Activated naive CD8-positive, alpha-beta T cell treated with anti-CD3 and anti-CD28 coated beads, Interleukin-2, amount 10 ng/mL, durations not matched to agents 7 days and 5 days (primary cell): Measurements from ENCODE around the gene THOC1. TPM values are rescaled to one million over a fixed set of nuclear protein-coding genes. Genes with fewer than 3 reads are reported as not detected.

Experiments
- ATAC-seq: fragments of 150-1000 bp; cut with Tn5 transposase; one replicate; pipeline ENCODE4 v1.10.0; 2021; ENCODE audit warnings: low read depth, moderate library complexity
- POLR2A ChIA-PET: fragments of 350-600 bp; sonication (Branson Sonifier 250); formaldehyde crosslinking; loops from one replicate; lab custom pipeline; 2021; ENCODE audit warnings: antibody characterized with exemption; lab: Charles Lee
- DNase-seq: peaks from one replicate; pipeline ENCODE4 v3.0.0; 2021
- H3K27ac Mint-ChIP-seq: one replicate; pipeline ENCODE4 v1.8.0; 2022; ENCODE audit warnings: mild to moderate bottlenecking, mixed read lengths
- H3K27me3 Mint-ChIP-seq: one replicate; pipeline ENCODE4 v1.8.0; 2022; ENCODE audit warnings: mild to moderate bottlenecking, moderate library complexity, mixed read lengths
- H3K36me3 Mint-ChIP-seq: one replicate; pipeline ENCODE4 v1.8.0; 2021; ENCODE audit warnings: mild to moderate bottlenecking, mixed read lengths
- H3K4me1 Mint-ChIP-seq: one replicate; pipeline ENCODE4 v1.8.0; 2021; ENCODE audit warnings: mixed read lengths
- H3K4me3 Mint-ChIP-seq: one replicate; pipeline ENCODE4 v1.8.0; 2022; ENCODE audit warnings: mild to moderate bottlenecking, moderate library complexity, mixed read lengths
- H3K9me3 Mint-ChIP-seq: one replicate; pipeline ENCODE4 v1.8.0; 2021; ENCODE audit warnings: mixed read lengths
- total RNA-seq, 2 experiments: library from RNA; stranded (reverse); gene quantifications; one replicate each; pipeline ENCODE4 v1.2.3, GENCODE V29; 2021

Gene THOC1
- total RNA-seq, 2 experiments from 2014 or later: 52.1 to 54.8 TPM

- Mint-ChIP-seq H3K4me3 (no peak overlapping the region), H3K36me3 (peaks cover 26% of the 10 kb centered on the region), H3K9me3 (no peaks in the 10 kb centered on the region), H3K27ac (no peak overlapping the region), H3K4me1 (peaks cover 10% of the 10 kb centered on the region), H3K27me3 (no peaks in the 10 kb centered on the region)
- POLR2A ChIA-PET: no interaction called here
- ATAC-seq (no peak), DNase-seq (no peak)
Observed at GRCh38 chr18:261398-262073, 6.3 kb downstream of the THOC1 start.

- DNase-seq (no peak), ATAC-seq (no peak)
- Mint-ChIP-seq H3K36me3 (peaks cover 26% of the 10 kb centered on the region), H3K27me3 (no peaks in the 10 kb centered on the region), H3K4me1 (peaks cover 3% of the 10 kb centered on the region), H3K9me3 (no peaks in the 10 kb centered on the region), H3K4me3 (no peak overlapping the region), H3K27ac (no peak overlapping the region)
- POLR2A ChIA-PET: no interaction called here
Observed at GRCh38 chr18:260547-260946, 7.3 kb downstream of the THOC1 start.

- peaks cover 25% of the 10 kb centered on the region for H3K36me3 Mint-ChIP-seq
- POLR2A ChIA-PET: interaction anchor here (1.2 kb wide), 1 partner anchor 13 kb away, joined by 5 read pairs; the partner anchor contains the start of gene THOC1
- no peak overlapping the region for H3K4me3 Mint-ChIP-seq
- DNase-seq (no peak), ATAC-seq (no peak)
- H3K27me3 Mint-ChIP-seq: no peaks in the 10 kb centered on the region
- H3K27ac Mint-ChIP-seq: no peak overlapping the region
- no peaks in the 10 kb centered on the region for H3K9me3 Mint-ChIP-seq
- no peaks in the 10 kb centered on the region for H3K4me1 Mint-ChIP-seq
Observed at GRCh38 chr18:255171-255570, 12.7 kb downstream of the THOC1 start.

- Mint-ChIP-seq H3K4me3 (no peak overlapping the region), H3K36me3 (peaks cover 27% of the 10 kb centered on the region), H3K27ac (no peak overlapping the region), H3K9me3 (no peaks in the 10 kb centered on the region), H3K27me3 (no peaks in the 10 kb centered on the region), H3K4me1 (no peaks in the 10 kb centered on the region)
- DNase-seq (no peak), ATAC-seq (no peak)
- POLR2A ChIA-PET: interaction anchor here (1.5 kb wide), 1 partner anchor 15 kb away, joined by 6 read pairs; the partner anchor contains the start of gene THOC1
Observed at GRCh38 chr18:253121-253520, 14.7 kb downstream of the THOC1 start.

GRCh38 chr18:251572-251971, 16.3 kb downstream of the THOC1 start:
- H3K27me3 Mint-ChIP-seq: no peaks in the 10 kb centered on the region
- POLR2A ChIA-PET: interaction anchor here (1.5 kb wide), 1 partner anchor 16 kb away, joined by 6 read pairs; the partner anchor contains the start of gene THOC1
- ATAC-seq: no peak
- no peak overlapping the region for H3K27ac Mint-ChIP-seq
- H3K4me3 Mint-ChIP-seq: no peak overlapping the region
- H3K4me1 Mint-ChIP-seq: no peaks in the 10 kb centered on the region
- no peaks in the 10 kb centered on the region for H3K9me3 Mint-ChIP-seq
- peaks cover 26% of the 10 kb centered on the region for H3K36me3 Mint-ChIP-seq
- no peak for DNase-seq

GRCh38 chr18:250685-251084, 17.2 kb downstream of the THOC1 start:
- H3K4me1 Mint-ChIP-seq: no peaks in the 10 kb centered on the region
- no peaks in the 10 kb centered on the region for H3K27me3 Mint-ChIP-seq
- no peak overlapping the region for H3K4me3 Mint-ChIP-seq
- ATAC-seq (no peak), DNase-seq (no peak)
- H3K27ac Mint-ChIP-seq: no peak overlapping the region
- POLR2A ChIA-PET: no interaction called here
- H3K9me3 Mint-ChIP-seq: no peaks in the 10 kb centered on the region
- H3K36me3 Mint-ChIP-seq: peaks cover 26% of the 10 kb centered on the region

- Mint-ChIP-seq H3K27me3 (no peaks in the 10 kb centered on the region), H3K27ac (no peak overlapping the region), H3K4me3 (no peak overlapping the region), H3K4me1 (no peaks in the 10 kb centered on the region), H3K9me3 (no peaks in the 10 kb centered on the region), H3K36me3 (peaks cover 32% of the 10 kb centered on the region)
- ATAC-seq (no peak), DNase-seq (no peak)
- POLR2A ChIA-PET: no interaction called here
Observed at GRCh38 chr18:248053-248452, 19.8 kb downstream of the THOC1 start.

- POLR2A ChIA-PET: no interaction called here
- no peaks in the 10 kb centered on the region for H3K4me1 Mint-ChIP-seq
- H3K27me3 Mint-ChIP-seq: no peaks in the 10 kb centered on the region
- H3K36me3 Mint-ChIP-seq: peaks cover 27% of the 10 kb centered on the region
- H3K9me3 Mint-ChIP-seq: no peaks in the 10 kb centered on the region
- no peak overlapping the region for H3K27ac Mint-ChIP-seq
- no peak overlapping the region for H3K4me3 Mint-ChIP-seq
- DNase-seq: no peak
- ATAC-seq: no peak
Observed at GRCh38 chr18:245282-245847, 22.5 kb downstream of the THOC1 start.

- Mint-ChIP-seq H3K27me3 (no peaks in the 10 kb centered on the region), H3K4me3 (no peak overlapping the region), H3K9me3 (no peaks in the 10 kb centered on the region), H3K36me3 (peaks cover 17% of the 10 kb centered on the region), H3K4me1 (no peaks in the 10 kb centered on the region), H3K27ac (no peak overlapping the region)
- ATAC-seq: no peak
- no peak for DNase-seq
- POLR2A ChIA-PET: no interaction called here
Observed at GRCh38 chr18:240175-240574, 27.7 kb downstream of the THOC1 start.

GRCh38 chr18:231563-231962, 36.3 kb downstream of the THOC1 start:
- DNase-seq: no peak

GRCh38 chr18:228586-228985, 39.3 kb downstream of the THOC1 start:
- no peaks in the 10 kb centered on the region for H3K27me3 Mint-ChIP-seq
- POLR2A ChIA-PET: no interaction called here
- H3K36me3 Mint-ChIP-seq: peaks cover 13% of the 10 kb centered on the region
- no peak overlapping the region for H3K27ac Mint-ChIP-seq
- no peak for DNase-seq
- no peaks in the 10 kb centered on the region for H3K4me1 Mint-ChIP-seq
- no peak overlapping the region for H3K4me3 Mint-ChIP-seq
- no peaks in the 10 kb centered on the region for H3K9me3 Mint-ChIP-seq
- no peak for ATAC-seq

More at GRCh38 chr18:231563-231962, 36.3 kb downstream of the THOC1 start:
- no peaks in the 10 kb centered on the region for H3K9me3 Mint-ChIP-seq
- H3K4me1 Mint-ChIP-seq: no peaks in the 10 kb centered on the region
- H3K27ac Mint-ChIP-seq: no peak overlapping the region
- peaks cover 7% of the 10 kb centered on the region for H3K36me3 Mint-ChIP-seq
- POLR2A ChIA-PET: no interaction called here
- no peak overlapping the region for H3K4me3 Mint-ChIP-seq
- no peaks in the 10 kb centered on the region for H3K27me3 Mint-ChIP-seq
- ATAC-seq: no peak

- peaks cover 16% of the 10 kb centered on the region for H3K36me3 Mint-ChIP-seq
- no peak for ATAC-seq
- no peak overlapping the region for H3K4me3 Mint-ChIP-seq
Observed at GRCh38 chr18:227902-228301, 39.9 kb downstream of the THOC1 start.

GRCh38 chr18:227374-227773, 40.5 kb downstream of the THOC1 start:
- POLR2A ChIA-PET: no interaction called here
- H3K27ac Mint-ChIP-seq: no peak overlapping the region
- no peaks in the 10 kb centered on the region for H3K4me1 Mint-ChIP-seq
- no peak for DNase-seq
- ATAC-seq: no peak
- H3K27me3 Mint-ChIP-seq: no peaks in the 10 kb centered on the region
- H3K36me3 Mint-ChIP-seq: peaks cover 19% of the 10 kb centered on the region
- H3K4me3 Mint-ChIP-seq: no peak overlapping the region
- H3K9me3 Mint-ChIP-seq: no peaks in the 10 kb centered on the region

More at GRCh38 chr18:227902-228301, 39.9 kb downstream of the THOC1 start:
- Mint-ChIP-seq H3K9me3 (no peaks in the 10 kb centered on the region), H3K4me1 (no peaks in the 10 kb centered on the region), H3K27ac (no peak overlapping the region), H3K27me3 (no peaks in the 10 kb centered on the region)
- POLR2A ChIA-PET: no interaction called here
- no peak for DNase-seq

GRCh38 chr18:225745-226144, 42.1 kb downstream of the THOC1 start:
- Mint-ChIP-seq H3K36me3 (peaks cover 23% of the 10 kb centered on the region), H3K9me3 (no peaks in the 10 kb centered on the region), H3K27ac (no peak overlapping the region), H3K4me1 (no peaks in the 10 kb centered on the region), H3K4me3 (no peak overlapping the region), H3K27me3 (no peaks in the 10 kb centered on the region)
- POLR2A ChIA-PET: interaction anchor here (1.1 kb wide), 1 partner anchor 21 kb away, joined by 3 read pairs; no protein-coding TSS in a partner anchor
- DNase-seq (no peak), ATAC-seq (no peak)
